Endothelial cell of umbilical vein (primary cell): ENCODE measurements around the gene NUDT16L1.

ENCODE experiments used
- MYC ChIP-seq: IDR thresholded peaks from one replicate; pipeline ENCODE4 v1.6.1; 2011; ENCODE audit warnings: mild to moderate bottlenecking, low read depth, low read length
- POLR2A ChIP-seq: IDR thresholded peaks from 2 replicates; pipeline ENCODE4 v1.6.1; 2012; ENCODE audit warnings: low read depth, mild to moderate bottlenecking, control low read depth, low read length
- TF ChIP-seq, protein P1 (sequence below), 2 donors: IDR thresholded peaks; 1 replicate in 1 of 2; 2 replicates in 1 of 2; pipeline ENCODE4 v1.5.1; 2011; ENCODE audit warnings: low read length in 2 of 2, mild to moderate bottlenecking in 2 of 2, moderate library complexity in 2 of 2, control low read depth in 1 of 2, inconsistent platforms in 1 of 2, low read depth in 1 of 2; ENCODE audit not compliant: insufficient read depth in 1 of 2; ENCODE audit errors: extremely low read depth in 1 of 2

GRCh38 chr16:4679850-4680636, 13.3 kb upstream of the NUDT16L1 start:
- TF ChIP-seq, protein P1, sequence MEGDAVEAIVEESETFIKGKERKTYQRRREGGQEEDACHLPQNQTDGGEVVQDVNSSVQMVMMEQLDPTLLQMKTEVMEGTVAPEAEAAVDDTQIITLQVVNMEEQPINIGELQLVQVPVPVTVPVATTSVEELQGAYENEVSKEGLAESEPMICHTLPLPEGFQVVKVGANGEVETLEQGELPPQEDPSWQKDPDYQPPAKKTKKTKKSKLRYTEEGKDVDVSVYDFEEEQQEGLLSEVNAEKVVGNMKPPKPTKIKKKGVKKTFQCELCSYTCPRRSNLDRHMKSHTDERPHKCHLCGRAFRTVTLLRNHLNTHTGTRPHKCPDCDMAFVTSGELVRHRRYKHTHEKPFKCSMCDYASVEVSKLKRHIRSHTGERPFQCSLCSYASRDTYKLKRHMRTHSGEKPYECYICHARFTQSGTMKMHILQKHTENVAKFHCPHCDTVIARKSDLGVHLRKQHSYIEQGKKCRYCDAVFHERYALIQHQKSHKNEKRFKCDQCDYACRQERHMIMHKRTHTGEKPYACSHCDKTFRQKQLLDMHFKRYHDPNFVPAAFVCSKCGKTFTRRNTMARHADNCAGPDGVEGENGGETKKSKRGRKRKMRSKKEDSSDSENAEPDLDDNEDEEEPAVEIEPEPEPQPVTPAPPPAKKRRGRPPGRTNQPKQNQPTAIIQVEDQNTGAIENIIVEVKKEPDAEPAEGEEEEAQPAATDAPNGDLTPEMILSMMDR (IDR thresholded peaks at IDR 0.05; ENCODE audit: extremely low read depth in 1 of 2, insufficient read depth in 1 of 2, low read depth in 1 of 2, low read length in 2 of 2) = no peak
- no peak for TF ChIP-seq POLR2A
- no peak for TF ChIP-seq MYC
